Liver (tissue), 9 donors: ENCODE measurements around the gene ALAS1. TPM values are rescaled to one million over a fixed set of nuclear protein-coding genes. Genes with fewer than 3 reads are reported as not detected.

Experiments
- DNase-seq: peaks from one replicate; pipeline ENCODE4 v3.0.0-alpha.2; 2017; ENCODE audit warnings: low spot score
- H3K27ac ChIP-seq, 2 donors: one replicate each; pipeline ENCODE4 v1.7.0; 2013; ENCODE audit warnings: inconsistent platforms in 2 of 2, low read length in 2 of 2, control low read depth in 1 of 2, low read depth in 1 of 2, mild to moderate bottlenecking in 1 of 2
- H3K27me3 ChIP-seq, 4 donors: one replicate each; pipeline versions ENCODE4 v1.6.1 to v1.7.0; 2013; ENCODE audit warnings: low read length in 3 of 4, inconsistent platforms in 1 of 4, mild to moderate bottlenecking in 1 of 4, moderate library complexity in 1 of 4; ENCODE audit not compliant: control insufficient read depth in 4 of 4, insufficient read depth in 4 of 4
- H3K36me3 ChIP-seq, 4 donors: one replicate each; pipeline versions ENCODE4 v1.6.1 to v1.7.0; 2013; ENCODE audit warnings: low read length in 3 of 4, mild to moderate bottlenecking in 3 of 4, low read depth in 1 of 4, moderate library complexity in 1 of 4; ENCODE audit not compliant: control insufficient read depth in 4 of 4, insufficient read depth in 3 of 4
- H3K4me1 ChIP-seq, 4 donors: one replicate each; pipeline versions ENCODE4 v1.6.1 to v1.7.0; 2013; ENCODE audit warnings: low read length in 3 of 4, mild to moderate bottlenecking in 3 of 4, moderate library complexity in 1 of 4; ENCODE audit not compliant: control insufficient read depth in 4 of 4, insufficient read depth in 4 of 4
- H3K4me3 ChIP-seq, 3 donors: one replicate each; pipeline versions ENCODE4 v1.6.1 to v1.7.0; 2013; ENCODE audit warnings: low read length in 3 of 3, control low read depth in 1 of 3, low read depth in 1 of 3, mild to moderate bottlenecking in 1 of 3
- H3K9ac ChIP-seq, 2 donors: one replicate each; pipeline ENCODE4 v1.7.0; 2013; ENCODE audit warnings: low read length in 2 of 2, mild to moderate bottlenecking in 2 of 2, moderate library complexity in 2 of 2, control low read depth in 1 of 2, low read depth in 1 of 2
- H3K9me3 ChIP-seq, 4 donors: one replicate each; pipeline versions ENCODE4 v1.6.1 to v1.7.0; 2013; ENCODE audit warnings: low read length in 3 of 4; ENCODE audit not compliant: control insufficient read depth in 4 of 4
- EGR1 ChIP-seq, 2 donors: IDR thresholded peaks; 2 replicates each; pipeline ENCODE4 v1.6.1; 2016 to 2018; ENCODE audit warnings: antibody characterized with exemption in 2 of 2, low read depth in 2 of 2
- FOXA2 ChIP-seq: IDR thresholded peaks from 2 replicates; pipeline ENCODE4 v1.6.1; 2016; ENCODE audit warnings: antibody characterized with exemption
- GABPA ChIP-seq, 2 donors: IDR thresholded peaks in 1 of 2; conservative IDR thresholded peaks in 1 of 2; 2 replicates each; pipeline ENCODE4 v1.6.1; 2016; ENCODE audit warnings: antibody characterized with exemption in 2 of 2, mild to moderate bottlenecking in 1 of 2, moderate library complexity in 1 of 2
- HNF4A ChIP-seq, 2 donors: conservative IDR thresholded peaks; 2 replicates each; pipeline ENCODE4 v1.6.1; 2016; ENCODE audit warnings: antibody characterized with exemption in 2 of 2, mild to moderate bottlenecking in 2 of 2
- JUND ChIP-seq, 2 donors: IDR thresholded peaks; 2 replicates each; pipeline ENCODE4 v1.6.1; 2016; ENCODE audit warnings: antibody characterized with exemption in 2 of 2
- MAX ChIP-seq: IDR thresholded peaks from 2 replicates; pipeline ENCODE4 v1.6.1; 2016; ENCODE audit warnings: antibody characterized with exemption
- NR2F2 ChIP-seq: IDR thresholded peaks from 2 replicates; pipeline ENCODE4 v1.6.1; 2016; ENCODE audit warnings: antibody characterized with exemption
- RAD21 ChIP-seq, 2 donors: IDR thresholded peaks; 2 replicates each; pipeline ENCODE4 v1.6.1; 2016; ENCODE audit warnings: antibody characterized with exemption in 2 of 2, mild to moderate bottlenecking in 2 of 2
- RXRA ChIP-seq, 2 donors: IDR thresholded peaks; 2 replicates each; pipeline ENCODE4 v1.6.1; 2017 to 2018; ENCODE audit warnings: antibody characterized with exemption in 2 of 2, mild to moderate bottlenecking in 1 of 2
- YY1 ChIP-seq: IDR thresholded peaks from 2 replicates; pipeline ENCODE4 v1.6.1; 2016; ENCODE audit warnings: antibody characterized with exemption, mild to moderate bottlenecking
- WGBS: extraction: QIAGEN DNeasy Blood & Tissue Kit; methylation state at CpG from one replicate; pipeline ENCODE4 v1.1.7; 2013; 5-methylcytosine and 5-hydroxymethylcytosine counted together
- polyA plus RNA-seq, 2 donors: library from polyadenylated mRNA; stranded (reverse) in 1 of 2; unstranded in 1 of 2; fragments of 200-250 nt in 1 of 2; fragments of >200 nt in 1 of 2; fragmentation: Nextera tagmentation in 1 of 2; extraction: Ambion mirVana in 1 of 2; gene quantifications; one replicate each; pipeline versions ENCODE4 v1.2.1 to v1.2.3, GENCODE V29; 2013 to 2015
- total RNA-seq, 2 donors: library from RNA; depleted of rRNA; stranded (reverse); fragments of >200 nt; gene quantifications; one replicate each; pipeline ENCODE4 v1.2.3, GENCODE V29; 2014
- TF ChIP-seq, protein P1 (sequence below): fragments of 150-350 bp; IDR thresholded peaks from 2 replicates; pipeline ENCODE4 v1.5.1; 2017; ENCODE audit warnings: improper control_type of control experiment, low read depth, low read length; ENCODE audit not compliant: missing input control
- TF ChIP-seq, protein P2 (sequence below): IDR thresholded peaks from 2 replicates; pipeline ENCODE4 v1.6.1; 2016; ENCODE audit warnings: antibody characterized with exemption
- TF ChIP-seq, protein P3 (sequence below): IDR thresholded peaks from 2 replicates; pipeline ENCODE4 v1.6.1; 2016; ENCODE audit warnings: antibody characterized with exemption, mild to moderate bottlenecking
- TF ChIP-seq, protein P4 (sequence below): IDR thresholded peaks from 2 replicates; pipeline ENCODE4 v1.6.1; 2016; ENCODE audit warnings: antibody characterized with exemption
- donor health status: healthy.
- donor health status: healthy.
- donor health status: healthy.
- donor health status: healthy.
- donor health status: healthy.

ALAS1 gene
- total and polyA plus RNA-seq, 4 donors: 32.3 to 421 (median 137) TPM

DNA sequence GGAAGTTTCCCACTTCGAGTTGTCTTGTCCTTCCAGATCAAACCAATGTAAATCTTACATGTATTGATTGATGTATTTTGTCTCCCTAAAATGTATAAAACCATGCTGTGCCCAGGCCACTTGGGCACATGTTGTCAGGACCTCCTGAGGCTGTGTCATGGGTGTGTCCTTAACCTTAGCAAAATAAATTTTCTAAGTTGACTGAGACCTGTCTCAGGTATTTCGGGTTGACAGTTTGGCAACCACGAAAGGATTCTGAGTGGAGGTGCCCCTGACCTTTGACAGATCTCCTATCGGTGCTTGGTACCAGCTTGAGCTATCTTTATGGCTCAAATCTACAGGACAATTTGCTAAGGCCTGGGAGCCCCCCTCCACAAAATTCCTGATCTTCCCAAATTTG lies 42.0 kb upstream of the ALAS1 start:
- H3K4me3 ChIP-seq: no peak overlapping the region
- peak; percentile 22 for DNase-seq

DNA sequence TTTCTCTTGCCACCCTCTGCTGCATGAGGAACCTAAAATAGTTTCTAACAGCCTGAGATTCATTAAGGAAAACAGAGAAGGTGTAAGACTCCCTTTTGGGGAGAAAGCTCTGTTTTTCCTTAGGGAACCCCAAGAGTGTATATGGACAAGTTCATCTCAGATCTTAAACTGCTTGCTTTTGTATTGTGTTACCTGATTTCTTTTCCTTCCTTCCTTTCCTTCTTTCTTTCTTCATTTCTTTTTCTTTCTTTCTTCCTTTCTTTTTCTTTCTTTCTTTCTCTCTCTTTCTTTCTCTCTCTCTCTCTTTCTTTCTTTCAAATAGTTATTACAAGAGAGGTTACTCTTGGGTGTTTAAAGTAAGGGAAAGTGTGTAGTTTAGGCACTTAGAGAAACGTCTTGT lies 38.5 kb upstream of the ALAS1 start:
- no peak overlapping the region for H3K27ac ChIP-seq
- no peak for TF ChIP-seq FOXA2
- no peak for TF ChIP-seq GABPA (IDR thresholded peaks at IDR 0.05 in 1 of 2, conservative IDR thresholded peaks at IDR 0.05 in 1 of 2)
- TF ChIP-seq, protein P1, sequence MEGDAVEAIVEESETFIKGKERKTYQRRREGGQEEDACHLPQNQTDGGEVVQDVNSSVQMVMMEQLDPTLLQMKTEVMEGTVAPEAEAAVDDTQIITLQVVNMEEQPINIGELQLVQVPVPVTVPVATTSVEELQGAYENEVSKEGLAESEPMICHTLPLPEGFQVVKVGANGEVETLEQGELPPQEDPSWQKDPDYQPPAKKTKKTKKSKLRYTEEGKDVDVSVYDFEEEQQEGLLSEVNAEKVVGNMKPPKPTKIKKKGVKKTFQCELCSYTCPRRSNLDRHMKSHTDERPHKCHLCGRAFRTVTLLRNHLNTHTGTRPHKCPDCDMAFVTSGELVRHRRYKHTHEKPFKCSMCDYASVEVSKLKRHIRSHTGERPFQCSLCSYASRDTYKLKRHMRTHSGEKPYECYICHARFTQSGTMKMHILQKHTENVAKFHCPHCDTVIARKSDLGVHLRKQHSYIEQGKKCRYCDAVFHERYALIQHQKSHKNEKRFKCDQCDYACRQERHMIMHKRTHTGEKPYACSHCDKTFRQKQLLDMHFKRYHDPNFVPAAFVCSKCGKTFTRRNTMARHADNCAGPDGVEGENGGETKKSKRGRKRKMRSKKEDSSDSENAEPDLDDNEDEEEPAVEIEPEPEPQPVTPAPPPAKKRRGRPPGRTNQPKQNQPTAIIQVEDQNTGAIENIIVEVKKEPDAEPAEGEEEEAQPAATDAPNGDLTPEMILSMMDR: no peak
- TF ChIP-seq, protein P2, sequence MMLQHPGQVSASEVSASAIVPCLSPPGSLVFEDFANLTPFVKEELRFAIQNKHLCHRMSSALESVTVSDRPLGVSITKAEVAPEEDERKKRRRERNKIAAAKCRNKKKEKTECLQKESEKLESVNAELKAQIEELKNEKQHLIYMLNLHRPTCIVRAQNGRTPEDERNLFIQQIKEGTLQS: no peak
- no peak for TF ChIP-seq NR2F2
- peaks cover 0 to 3% (median under 1%) of the 10 kb centered on the region in 4 donors for H3K4me1 ChIP-seq
- H3K27me3 ChIP-seq: no peaks in the 10 kb centered on the region
- no peak for DNase-seq
- 59% methylated on average over 1 of the region's 1 CpG for WGBS
- H3K4me3 ChIP-seq: no peak overlapping the region
- H3K9ac ChIP-seq: no peak overlapping the region
- no peaks in the 10 kb centered on the region for H3K36me3 ChIP-seq
- H3K9me3 ChIP-seq: no peaks in the 10 kb centered on the region

More for the DNA sequence above, 42.0 kb upstream of the ALAS1 start:
- H3K27ac ChIP-seq: no peak overlapping the region
- no peaks in the 10 kb centered on the region for H3K9me3 ChIP-seq
- TF ChIP-seq RAD21 (IDR thresholded peaks at IDR 0.05): no peak
- TF ChIP-seq, protein P3, sequence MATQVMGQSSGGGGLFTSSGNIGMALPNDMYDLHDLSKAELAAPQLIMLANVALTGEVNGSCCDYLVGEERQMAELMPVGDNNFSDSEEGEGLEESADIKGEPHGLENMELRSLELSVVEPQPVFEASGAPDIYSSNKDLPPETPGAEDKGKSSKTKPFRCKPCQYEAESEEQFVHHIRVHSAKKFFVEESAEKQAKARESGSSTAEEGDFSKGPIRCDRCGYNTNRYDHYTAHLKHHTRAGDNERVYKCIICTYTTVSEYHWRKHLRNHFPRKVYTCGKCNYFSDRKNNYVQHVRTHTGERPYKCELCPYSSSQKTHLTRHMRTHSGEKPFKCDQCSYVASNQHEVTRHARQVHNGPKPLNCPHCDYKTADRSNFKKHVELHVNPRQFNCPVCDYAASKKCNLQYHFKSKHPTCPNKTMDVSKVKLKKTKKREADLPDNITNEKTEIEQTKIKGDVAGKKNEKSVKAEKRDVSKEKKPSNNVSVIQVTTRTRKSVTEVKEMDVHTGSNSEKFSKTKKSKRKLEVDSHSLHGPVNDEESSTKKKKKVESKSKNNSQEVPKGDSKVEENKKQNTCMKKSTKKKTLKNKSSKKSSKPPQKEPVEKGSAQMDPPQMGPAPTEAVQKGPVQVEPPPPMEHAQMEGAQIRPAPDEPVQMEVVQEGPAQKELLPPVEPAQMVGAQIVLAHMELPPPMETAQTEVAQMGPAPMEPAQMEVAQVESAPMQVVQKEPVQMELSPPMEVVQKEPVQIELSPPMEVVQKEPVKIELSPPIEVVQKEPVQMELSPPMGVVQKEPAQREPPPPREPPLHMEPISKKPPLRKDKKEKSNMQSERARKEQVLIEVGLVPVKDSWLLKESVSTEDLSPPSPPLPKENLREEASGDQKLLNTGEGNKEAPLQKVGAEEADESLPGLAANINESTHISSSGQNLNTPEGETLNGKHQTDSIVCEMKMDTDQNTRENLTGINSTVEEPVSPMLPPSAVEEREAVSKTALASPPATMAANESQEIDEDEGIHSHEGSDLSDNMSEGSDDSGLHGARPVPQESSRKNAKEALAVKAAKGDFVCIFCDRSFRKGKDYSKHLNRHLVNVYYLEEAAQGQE: no peak
- H3K27me3 ChIP-seq: no peaks in the 10 kb centered on the region
- no peak overlapping the region for H3K9ac ChIP-seq
- H3K4me1 ChIP-seq: peaks cover 7 to 13% (median 9%) of the 10 kb centered on the region in 4 donors
- no peaks in the 10 kb centered on the region for H3K36me3 ChIP-seq
- 73% methylated on average over 4 of the region's 4 CpGs for WGBS

DNA sequence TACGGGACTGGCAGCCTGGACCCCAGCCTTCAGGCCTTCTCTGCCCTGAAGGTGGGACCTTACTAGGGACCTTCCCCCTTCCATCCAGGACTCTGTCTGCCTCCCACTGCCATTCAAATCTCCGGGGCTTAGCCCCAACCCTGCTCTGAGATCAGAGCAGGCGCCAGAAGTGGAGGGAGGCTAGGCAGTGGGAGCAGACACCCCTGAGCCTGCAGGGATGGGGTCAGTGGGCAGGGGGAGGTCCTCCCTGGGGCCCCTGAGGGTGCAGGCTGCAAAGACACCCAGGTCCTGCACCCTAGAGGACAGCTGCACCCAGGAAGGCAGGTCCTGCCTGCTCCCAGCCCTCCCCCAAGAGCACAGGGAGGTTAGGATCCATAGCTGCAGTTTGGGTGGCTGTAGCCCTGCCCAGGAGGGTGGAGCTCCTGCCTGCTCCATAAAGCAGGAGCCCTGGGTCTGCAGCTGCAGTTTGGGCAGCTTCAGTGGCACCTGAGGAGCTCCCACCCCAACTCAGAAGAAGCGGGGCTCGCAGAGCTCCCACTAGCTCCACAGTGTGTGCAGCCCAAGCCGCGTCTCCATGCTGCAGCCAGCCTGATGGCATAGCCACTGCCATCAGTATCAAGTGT lies 35.6 kb upstream of the ALAS1 start:
- Histone ChIP-seq H3K36me3 (no peaks in the 10 kb centered on the region), H3K4me1 (peaks cover 0 to 1% (median 0%) of the 10 kb centered on the region in 4 donors), H3K9ac (no peak overlapping the region), H3K9me3 (no peaks in the 10 kb centered on the region), H3K27ac (no peak overlapping the region), H3K4me3 (no peak overlapping the region), H3K27me3 (no peaks in the 10 kb centered on the region)
- DNase-seq: no peak
- 96% methylated on average over 7 of the region's 7 CpGs for WGBS
- TF ChIP-seq YY1 (no peak), HNF4A (conservative IDR thresholded peaks at IDR 0.05) (no peak), JUND (IDR thresholded peaks at IDR 0.05) (no peak), RXRA (IDR thresholded peaks at IDR 0.05) (no peak), GABPA (IDR thresholded peaks at IDR 0.05 in 1 of 2, conservative IDR thresholded peaks at IDR 0.05 in 1 of 2) (no peak), FOXA2 (no peak), EGR1 (IDR thresholded peaks at IDR 0.05; ENCODE audit: low read depth in 2 of 2) (no peak), MAX (no peak)
- TF ChIP-seq, protein P3: no peak
- TF ChIP-seq, protein P2: no peak
- TF ChIP-seq, protein P4, sequence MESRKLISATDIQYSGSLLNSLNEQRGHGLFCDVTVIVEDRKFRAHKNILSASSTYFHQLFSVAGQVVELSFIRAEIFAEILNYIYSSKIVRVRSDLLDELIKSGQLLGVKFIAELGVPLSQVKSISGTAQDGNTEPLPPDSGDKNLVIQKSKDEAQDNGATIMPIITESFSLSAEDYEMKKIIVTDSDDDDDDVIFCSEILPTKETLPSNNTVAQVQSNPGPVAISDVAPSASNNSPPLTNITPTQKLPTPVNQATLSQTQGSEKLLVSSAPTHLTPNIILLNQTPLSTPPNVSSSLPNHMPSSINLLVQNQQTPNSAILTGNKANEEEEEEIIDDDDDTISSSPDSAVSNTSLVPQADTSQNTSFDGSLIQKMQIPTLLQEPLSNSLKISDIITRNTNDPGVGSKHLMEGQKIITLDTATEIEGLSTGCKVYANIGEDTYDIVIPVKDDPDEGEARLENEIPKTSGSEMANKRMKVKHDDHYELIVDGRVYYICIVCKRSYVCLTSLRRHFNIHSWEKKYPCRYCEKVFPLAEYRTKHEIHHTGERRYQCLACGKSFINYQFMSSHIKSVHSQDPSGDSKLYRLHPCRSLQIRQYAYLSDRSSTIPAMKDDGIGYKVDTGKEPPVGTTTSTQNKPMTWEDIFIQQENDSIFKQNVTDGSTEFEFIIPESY: no peak
